ENCODE data around the gene SYT17. TPM values are rescaled to one million over a fixed set of nuclear protein-coding genes. Genes with fewer than 3 reads are reported as not detected.

SYT17 gene
- polyA plus RNA-seq, 1 donor (not counting 4 experiments of a cell fraction or from before 2014, with no cell fraction given), result not detected

- no peak overlapping the region for H3K27ac ChIP-seq (ENCODE audit: control insufficient read depth, insufficient read depth, low read length)
- no peaks in the 10 kb centered on the region for H3K9me3 ChIP-seq (ENCODE audit: control insufficient read depth, low read depth, low read length)
- no peak for TF ChIP-seq CTCF (optimal IDR thresholded peaks at IDR 0.05 in 1 of 3, IDR thresholded peaks at IDR 0.05 in 1 of 3, conservative IDR thresholded peaks at IDR 0.05 in 1 of 3; ENCODE audit: extremely low read depth in 1 of 3, insufficient read depth in 2 of 3, low read length in 3 of 3)
- no peak for TF ChIP-seq EZH2 (IDR thresholded peaks at IDR 0.05; ENCODE audit: low read length)
- no peaks in the 10 kb centered on the region for H3K27me3 ChIP-seq (ENCODE audit: control insufficient read depth, extremely low read depth, insufficient read depth, low read length)
- no peaks in the 10 kb centered on the region for H3K79me2 ChIP-seq (ENCODE audit: control insufficient read depth, insufficient read depth, low read length)
- no peaks in the 10 kb centered on the region for H3K36me3 ChIP-seq (ENCODE audit: control insufficient read depth in 2 of 2, extremely low read depth in 1 of 2, insufficient read depth in 2 of 2, low read length in 2 of 2)
- no peaks in the 10 kb centered on the region for H4K20me1 ChIP-seq (ENCODE audit: control insufficient read depth, extremely low read depth, insufficient read depth, low read length)
- no peak for FAIRE-seq
- no peak for DNase-seq (ENCODE audit: low read depth, low spot score)
- no peak overlapping the region for H3K4me3 ChIP-seq (ENCODE audit: control insufficient read depth in 2 of 3, extremely low read depth in 1 of 3, insufficient read depth in 2 of 3, low read depth in 1 of 3, low read length in 3 of 3)
- no peak overlapping the region for H3K9ac ChIP-seq (ENCODE audit: control insufficient read depth, extremely low read depth, insufficient read depth, low read length)
- H2AFZ ChIP-seq (ENCODE audit: control insufficient read depth, low read length), result no peak overlapping the region
- dilution Hi-C loops (cut with MboI; ENCODE audit: extremely low pct_ligation_motif_present, low sequenced_read_pairs), result no loop called here
- H3K9me1 ChIP-seq (ENCODE audit: control insufficient read depth, extremely low read depth, insufficient read depth, low read length), result no peaks in the 10 kb centered on the region
- no peak overlapping the region for H3K4me2 ChIP-seq (ENCODE audit: control insufficient read depth, extremely low read depth, insufficient read depth, low read depth, low read length)
- H3K4me1 ChIP-seq (ENCODE audit: control insufficient read depth, extremely low read depth, insufficient read depth, low read length), result peaks cover 12% of the 10 kb centered on the region
Measured at GRCh38 chr16:19147627-19148026, 20.4 kb upstream of the SYT17 start.

- no peak overlapping the region for H3K27ac ChIP-seq (ENCODE audit: control insufficient read depth, insufficient read depth, low read length)
- no peak for FAIRE-seq
- no peaks in the 10 kb centered on the region for H3K9me3 ChIP-seq (ENCODE audit: control insufficient read depth, low read depth, low read length)
- H3K36me3 ChIP-seq (ENCODE audit: control insufficient read depth in 2 of 2, extremely low read depth in 1 of 2, insufficient read depth in 2 of 2, low read length in 2 of 2), result no peaks in the 10 kb centered on the region
- peaks cover 6% of the 10 kb centered on the region for H3K4me1 ChIP-seq (ENCODE audit: control insufficient read depth, extremely low read depth, insufficient read depth, low read length)
- TF ChIP-seq EZH2 (IDR thresholded peaks at IDR 0.05; ENCODE audit: low read length) (no peak), CTCF (optimal IDR thresholded peaks at IDR 0.05 in 1 of 3, IDR thresholded peaks at IDR 0.05 in 1 of 3, conservative IDR thresholded peaks at IDR 0.05 in 1 of 3; ENCODE audit: extremely low read depth in 1 of 3, insufficient read depth in 2 of 3, low read length in 3 of 3) (no peak)
- H3K4me2 ChIP-seq (ENCODE audit: control insufficient read depth, extremely low read depth, insufficient read depth, low read depth, low read length), result no peak overlapping the region
- H3K79me2 ChIP-seq (ENCODE audit: control insufficient read depth, insufficient read depth, low read length), result no peaks in the 10 kb centered on the region
- DNase-seq (ENCODE audit: low read depth, low spot score), result no peak
- no peaks in the 10 kb centered on the region for H4K20me1 ChIP-seq (ENCODE audit: control insufficient read depth, extremely low read depth, insufficient read depth, low read length)
- no peak overlapping the region for H3K4me3 ChIP-seq (ENCODE audit: control insufficient read depth in 2 of 3, extremely low read depth in 1 of 3, insufficient read depth in 2 of 3, low read depth in 1 of 3, low read length in 3 of 3)
- no peak overlapping the region for H3K9ac ChIP-seq (ENCODE audit: control insufficient read depth, extremely low read depth, insufficient read depth, low read length)
- no peaks in the 10 kb centered on the region for H3K27me3 ChIP-seq (ENCODE audit: control insufficient read depth, extremely low read depth, insufficient read depth, low read length)
- H2AFZ ChIP-seq (ENCODE audit: control insufficient read depth, low read length), result no peak overlapping the region
- dilution Hi-C loops (cut with MboI; ENCODE audit: extremely low pct_ligation_motif_present, low sequenced_read_pairs), result no loop called here
- H3K9me1 ChIP-seq (ENCODE audit: control insufficient read depth, extremely low read depth, insufficient read depth, low read length), result no peaks in the 10 kb centered on the region
Measured at GRCh38 chr16:19148189-19148588, 19.9 kb upstream of the SYT17 start.
